GM18861 (cell line): ENCODE results near the gene RELN.
"Not testable (repeated sequence)": the region's sequence is repeated elsewhere in the genome, so short reads cannot be mapped to it uniquely, and the experiment has no call there.

Experiments
- ATAC-seq: cut with Tn5 transposase; IDR thresholded peaks from one replicate; pipeline ENCODE4 v1.9.1; 2021; ENCODE audit not compliant: unreplicated experiment

RELN gene

GRCh38 chr7:103525937-103526336 is 463.5 kb downstream of the RELN start:
- no peak for ATAC-seq

- ATAC-seq = peak; percentile 57
Observed at GRCh38 chr7:103524042-103524907, 465.2 kb downstream of the RELN start.

GRCh38 chr7:103521937-103522336 is 467.5 kb downstream of the RELN start:
- no peak for ATAC-seq

- ATAC-seq = no peak
Observed at GRCh38 chr7:103504505-103505135, 484.8 kb downstream of the RELN start.

- no peak for ATAC-seq
Observed at GRCh38 chr7:103501206-103501605, 488.3 kb downstream of the RELN start.

- no peak for ATAC-seq
Observed at GRCh38 chr7:103499976-103500375, 489.5 kb downstream of the RELN start.

GRCh38 chr7:103487419-103487818 is 502.0 kb downstream of the RELN start:
- no peak for ATAC-seq

GRCh38 chr7:103486873-103487272 is 502.6 kb downstream of the RELN start:
- not testable (repeated sequence) for ATAC-seq

- no peak for ATAC-seq
Observed at GRCh38 chr7:103480771-103481170, 508.7 kb downstream of the RELN start.

GRCh38 chr7:103474956-103475355 is 514.5 kb downstream of the RELN start:
- ATAC-seq = no peak

GRCh38 chr7:103469095-103469948 is 520.1 kb downstream of the RELN start:
- no peak for ATAC-seq

- no peak for ATAC-seq
Observed at GRCh38 chr7:103466814-103467213, 522.6 kb downstream of the RELN start.

- ATAC-seq = no peak
Observed at GRCh38 chr7:103462358-103462757, 527.1 kb downstream of the RELN start.

- peak; percentile 66 for ATAC-seq
Observed at GRCh38 chr7:103447073-103447960, 542.1 kb downstream of the RELN start.

- ATAC-seq = no peak
Observed at GRCh38 chr7:103446049-103446520, 543.4 kb downstream of the RELN start, which contains the start of gene SLC26A5. Gene SLC26A5, minus strand, starts transcription at chr7:103446207. Its CDS starts 24,693 bp downstream, at chr7:103421514.

GRCh38 chr7:103445228-103446048 is 544.0 kb downstream of the RELN start:
- ATAC-seq = no peak

- no peak for ATAC-seq
Observed at GRCh38 chr7:103439661-103440060, 549.8 kb downstream of the RELN start.

GRCh38 chr7:103437623-103438022 is 551.8 kb downstream of the RELN start:
- ATAC-seq = no peak

- no peak for ATAC-seq
Observed at GRCh38 chr7:103432712-103433111, 556.7 kb downstream of the RELN start.
